ENCODE measurements around the gene TGFB3. TPM values are rescaled to one million over a fixed set of nuclear protein-coding genes. Genes with fewer than 3 reads are reported as not detected.

The TGFB3 gene
- total and polyA plus RNA-seq, 9 of the 15 experiments (the other 6 are each of a cell fraction or from before 2014, with no cell fraction given): 0.39 to 2.0 (median 1.0) TPM

DNA sequence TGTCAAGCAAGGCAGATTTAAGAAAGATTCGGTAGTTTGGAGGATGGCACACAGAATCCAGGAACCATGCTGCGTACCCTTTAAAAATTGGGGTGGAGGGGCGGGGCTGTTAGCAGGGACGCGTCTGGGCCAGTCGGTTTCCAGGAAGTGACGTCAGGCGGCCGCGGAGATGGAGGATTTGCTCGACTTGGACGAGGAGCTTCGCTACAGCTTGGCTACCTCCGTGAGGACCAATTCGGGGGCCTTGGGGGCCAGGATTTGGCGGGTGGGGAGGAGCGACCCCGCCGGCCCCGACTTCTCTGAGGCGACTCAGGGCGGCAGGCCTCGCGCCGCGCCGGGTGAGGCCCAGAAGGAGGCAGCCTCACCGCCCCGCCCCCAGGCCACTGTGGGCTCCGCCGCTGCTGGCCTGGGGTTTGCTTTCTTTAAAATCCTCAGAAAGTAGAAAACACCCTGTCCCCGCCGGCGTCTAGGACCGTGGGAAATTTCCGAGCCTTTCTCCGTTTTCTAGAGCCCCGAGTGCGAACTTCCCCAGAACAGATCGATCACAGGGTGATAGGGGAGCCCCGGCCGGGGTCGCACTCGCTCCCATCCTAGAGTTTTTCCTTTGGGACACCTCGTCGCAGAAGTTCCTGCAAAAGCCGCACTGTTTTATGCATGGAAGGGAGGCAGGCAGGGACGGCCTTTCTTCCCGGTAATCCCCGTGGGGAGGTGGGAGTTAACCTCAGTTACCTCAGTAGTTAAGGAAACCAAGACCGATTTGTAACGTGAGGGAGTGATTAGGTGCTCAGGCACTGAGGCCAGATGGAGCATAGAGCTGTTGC lies 4.0 kb upstream of the TGFB3 start, which contains the start of gene IFT43 (continued):
- TF ChIP-seq VEZF1 (CRISPR knock-in tag; IDR thresholded peaks at IDR 0.05) (peak; percentile 79), ELF1 (tag; IDR thresholded peaks at IDR 0.05) (peak; percentile 57; the same call in 1 of the 2 replicates), HIVEP1 (CRISPR knock-in tag; IDR thresholded peaks at IDR 0.05) (no peak), ZNF583 (CRISPR knock-in tag; IDR thresholded peaks at IDR 0.05) (no peak), ZNF79 (CRISPR knock-in tag; IDR thresholded peaks at IDR 0.05; ENCODE audit: low read depth) (no peak), TOE1 (IDR thresholded peaks at IDR 0.05; ENCODE audit: borderline replicate concordance) (peak; percentile 30; the same call in 1 of the 2 replicates), TOE1 (CRISPR knock-in tag; IDR thresholded peaks at IDR 0.05; ENCODE audit: borderline replicate concordance, low read depth) (no peak), TEAD2 (tag; IDR thresholded peaks at IDR 0.05) (no peak), IRF9 (tag; IDR thresholded peaks at IDR 0.05) (no peak), ZNF174 (CRISPR knock-in tag; IDR thresholded peaks at IDR 0.05) (no peak), JUNB (CRISPR knock-in tag; conservative IDR thresholded peaks at IDR 0.05) (no peak), MTA2 (IDR thresholded peaks at IDR 0.05; ENCODE audit: low read depth) (no peak), CBFA2T2 (conservative IDR thresholded peaks at IDR 0.05) (no peak), CHD7 (IDR thresholded peaks at IDR 0.05; ENCODE audit: low read depth, low read length) (no peak)

All from K562 (cell line).